HG03159 (cell line): Measurements from ENCODE around the gene PELI1.
"Not testable (repeated sequence)": the region's sequence is repeated elsewhere in the genome, so short reads cannot be mapped to it uniquely, and the experiment has no call there.

Experiments used
- ATAC-seq: cut with Tn5 transposase; IDR thresholded peaks from one replicate; pipeline ENCODE4 v1.9.1; 2021; ENCODE audit warnings: mild to moderate bottlenecking, moderate library complexity; ENCODE audit not compliant: unreplicated experiment

PELI1 gene

GRCh38 chr2:64093341-64093740 lies 50.9 kb downstream of the PELI1 start:
- no peak for ATAC-seq

DNA sequence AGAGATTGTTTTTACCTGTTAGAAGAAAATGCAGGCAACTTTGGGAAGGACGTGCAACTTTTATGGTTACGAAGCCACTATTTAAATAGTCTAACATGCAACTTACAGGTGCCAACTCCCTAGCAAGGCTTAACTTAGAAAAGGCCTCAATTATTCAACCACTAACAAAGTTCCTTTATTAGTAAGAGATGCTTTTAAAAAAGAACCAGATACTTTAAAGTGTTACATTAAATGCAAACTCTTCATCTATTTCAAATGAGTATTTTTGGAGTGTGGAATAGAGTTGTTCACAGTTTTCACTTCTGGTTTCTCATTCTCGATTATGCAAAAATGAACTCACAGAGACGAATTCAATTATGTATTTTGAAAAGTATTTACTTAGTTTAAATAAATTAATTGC lies 51.7 kb downstream of the PELI1 start:
- ATAC-seq, result peak; percentile 62

GRCh38 chr2:64090264-64090663 lies 54.0 kb downstream of the PELI1 start:
- ATAC-seq, result no peak

GRCh38 chr2:64086347-64087082 lies 57.7 kb downstream of the PELI1 start:
- ATAC-seq, result peak; percentile 53

GRCh38 chr2:64085936-64086335 lies 58.3 kb downstream of the PELI1 start:
- no peak for ATAC-seq

- no peak for ATAC-seq
Observed at GRCh38 chr2:64081046-64081445, 63.2 kb downstream of the PELI1 start.

DNA sequence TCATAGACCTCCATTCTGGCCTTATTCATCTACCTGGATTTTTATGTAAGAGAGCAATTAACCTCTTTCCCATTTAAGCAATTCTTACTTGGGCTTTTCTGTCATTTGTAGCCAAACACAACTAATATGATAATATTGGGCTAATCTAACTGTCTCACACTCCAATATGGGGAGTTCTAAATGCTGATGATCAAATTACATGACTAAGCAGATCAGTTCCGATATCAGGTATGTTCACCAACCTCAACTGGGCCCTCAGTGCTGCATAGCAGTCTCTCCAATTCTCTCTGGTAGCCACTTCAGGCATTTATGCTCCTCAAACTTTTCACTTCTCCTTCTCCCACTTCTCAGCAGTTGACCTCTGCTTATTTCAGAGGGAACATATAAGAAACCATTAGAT lies 64.0 kb downstream of the PELI1 start:
- ATAC-seq, result no peak

DNA sequence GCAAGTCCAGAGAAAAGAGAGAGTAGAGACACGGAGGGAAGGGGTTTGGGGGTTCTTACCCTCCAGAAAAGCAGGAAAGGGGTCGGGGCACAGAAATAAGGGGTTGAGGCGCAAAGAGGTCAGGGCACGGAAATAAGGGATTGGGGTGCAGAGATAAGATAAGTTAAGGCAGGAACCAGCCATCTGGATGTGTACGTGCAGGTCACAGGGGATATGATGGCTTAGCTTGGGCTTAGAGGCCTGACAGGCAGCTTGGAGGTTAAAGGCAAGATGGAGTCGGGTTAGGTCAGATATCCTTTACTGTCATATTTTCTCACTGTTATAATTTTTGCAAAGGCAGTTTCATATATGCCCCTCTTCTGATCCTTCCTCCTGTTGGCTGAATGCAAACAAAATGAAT lies 64.5 kb downstream of the PELI1 start:
- not testable (repeated sequence) for ATAC-seq

GRCh38 chr2:64076828-64077227 lies 67.4 kb downstream of the PELI1 start:
- ATAC-seq, result not testable (repeated sequence)

GRCh38 chr2:64074616-64075015 lies 69.6 kb downstream of the PELI1 start:
- ATAC-seq, result not testable (repeated sequence)

- no peak for ATAC-seq
Observed at GRCh38 chr2:64067326-64067725, 76.9 kb downstream of the PELI1 start.

GRCh38 chr2:64065516-64065915 lies 78.7 kb downstream of the PELI1 start:
- no peak for ATAC-seq

DNA sequence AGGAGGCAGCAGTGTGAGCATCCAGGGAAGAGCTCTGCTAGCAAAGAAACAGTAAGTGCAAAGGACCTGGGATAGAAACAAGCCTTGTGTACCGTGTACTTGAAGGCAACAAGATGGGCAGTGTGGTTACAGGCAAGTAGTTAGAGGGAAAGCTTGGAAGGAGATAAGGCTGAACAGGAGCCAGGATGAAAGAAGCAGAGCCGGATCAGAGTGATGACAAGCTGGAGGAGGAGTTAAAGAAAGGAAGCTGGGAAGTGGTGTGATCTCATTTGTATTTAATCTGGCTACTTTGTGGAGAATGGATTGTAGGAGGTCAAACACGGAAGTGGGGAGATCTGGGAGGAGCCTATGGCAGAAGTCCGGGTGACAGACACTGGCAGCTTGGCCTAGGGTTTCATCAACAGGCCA lies 80.3 kb downstream of the PELI1 start:
- no peak for ATAC-seq

DNA sequence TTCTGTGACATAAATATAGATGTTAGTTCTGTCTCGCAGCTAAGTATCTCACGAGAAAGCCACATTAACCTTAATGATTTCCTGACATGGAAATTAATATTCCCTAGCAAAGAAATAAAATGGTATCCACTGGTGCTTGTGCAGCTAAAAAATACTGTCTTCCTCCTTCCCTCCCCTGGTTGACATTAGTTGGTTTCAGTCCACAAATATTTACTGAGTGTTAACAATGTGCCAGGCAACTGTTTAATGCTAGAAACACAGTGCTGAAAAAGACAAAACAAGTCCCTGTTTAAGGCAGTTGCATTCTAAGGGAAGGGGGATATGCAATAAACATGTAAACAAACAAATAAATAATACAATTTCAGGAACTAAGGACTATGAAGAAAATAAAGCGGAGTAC lies 80.8 kb downstream of the PELI1 start:
- ATAC-seq, result no peak

GRCh38 chr2:64062840-64063239 lies 81.4 kb downstream of the PELI1 start:
- no peak for ATAC-seq

- no peak for ATAC-seq
Observed at GRCh38 chr2:64059270-64059669, 85.0 kb downstream of the PELI1 start.

- ATAC-seq, result no peak
Observed at GRCh38 chr2:64056021-64056420, 88.2 kb downstream of the PELI1 start.

DNA sequence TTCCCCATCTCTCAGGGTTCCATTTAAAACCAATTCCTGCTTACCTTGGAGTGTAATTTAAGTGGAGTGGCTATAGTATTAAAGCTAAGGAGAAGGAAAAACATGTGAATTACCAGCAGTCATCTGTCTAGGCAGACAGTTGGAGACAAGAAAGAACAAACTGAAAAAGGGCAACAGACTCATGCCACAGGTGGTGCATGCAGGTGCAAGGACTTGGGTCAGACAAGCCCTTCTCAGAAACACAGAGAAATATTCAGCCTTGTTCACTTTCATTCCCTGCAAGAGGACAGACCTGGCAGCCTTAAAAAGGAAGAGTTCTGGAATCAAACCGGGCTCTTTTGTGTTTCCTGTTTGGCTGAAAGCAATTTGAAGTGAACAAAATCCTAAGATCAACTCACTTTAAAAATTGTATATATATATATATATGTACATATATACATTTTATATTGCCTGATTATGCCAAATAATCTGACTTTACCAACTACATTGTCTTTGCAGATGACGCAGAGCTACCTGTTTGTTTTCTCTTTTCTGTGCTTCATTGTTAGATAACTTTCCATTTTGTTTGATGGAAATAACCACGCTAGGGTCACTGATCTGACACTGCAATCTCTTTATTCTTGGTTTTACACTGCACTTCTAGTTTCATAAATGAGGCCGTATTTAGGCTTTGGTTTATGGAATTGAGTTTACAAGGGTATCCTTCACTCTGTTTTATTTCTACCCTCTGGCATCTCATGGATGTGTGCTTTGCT lies 89.9 kb downstream of the PELI1 start:
- no peak for ATAC-seq

DNA sequence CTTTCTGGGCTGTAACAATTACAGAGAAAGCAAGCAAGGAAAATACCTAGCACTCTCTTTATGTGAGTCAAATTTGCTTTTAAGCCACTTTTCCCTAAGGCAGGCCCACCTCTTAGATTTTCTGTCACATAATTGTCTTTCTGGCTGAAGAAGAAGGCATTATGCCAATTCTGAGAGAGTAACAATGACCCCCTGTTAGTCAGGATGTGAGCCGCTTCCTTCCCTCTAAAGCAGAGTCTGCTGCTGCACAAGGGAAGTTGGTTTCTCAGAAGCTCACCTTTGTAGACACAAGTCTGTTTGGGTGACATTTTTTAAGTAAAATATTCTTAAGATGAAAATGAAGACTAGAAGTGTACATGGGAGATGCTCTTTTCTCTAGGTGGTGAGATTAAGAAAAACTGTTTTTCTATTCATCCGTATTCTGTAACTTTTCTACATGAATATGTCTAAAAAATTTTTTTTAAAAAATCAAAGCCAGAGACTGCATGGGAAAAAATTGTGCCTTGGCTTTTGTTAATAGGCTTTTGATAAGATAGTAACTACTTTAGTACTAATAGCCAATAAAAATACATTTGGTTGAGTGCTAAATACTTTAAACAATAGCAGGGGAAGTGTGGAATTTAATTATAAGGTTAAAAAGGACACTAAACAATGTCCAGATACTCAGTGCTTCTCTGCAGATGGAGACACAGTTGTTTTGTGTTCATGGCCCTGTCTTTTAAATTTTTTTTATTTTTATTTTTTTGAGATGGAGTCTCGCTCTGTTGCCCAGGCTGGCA lies 91.6 kb downstream of the PELI1 start:
- ATAC-seq, result no peak

GRCh38 chr2:64049633-64050220 lies 94.5 kb downstream of the PELI1 start:
- peak; percentile 67 for ATAC-seq

- no peak for ATAC-seq
Observed at GRCh38 chr2:64045938-64046337, 98.3 kb downstream of the PELI1 start.
